BJ (cell line): ENCODE measurements around the gene CHSY1. TPM values are rescaled to one million over a fixed set of nuclear protein-coding genes. Genes with fewer than 3 reads are reported as not detected.

Experiments
- CTCF ChIA-PET: fragments of 350-600 bp; formaldehyde crosslinking; extraction: SDS; loops from one replicate; lab custom pipeline; 2021; ENCODE audit warnings: antibody characterized with exemption, inconsistent platforms; lab: Yijun Ruan, JAX
- POLR2A ChIA-PET: fragments of 300-600 bp; sonication (Branson Sonifier 250); formaldehyde crosslinking; extraction: SDS; loops from one replicate; lab custom pipeline; 2021; ENCODE audit warnings: antibody characterized with exemption; lab: Charles Lee
- DNase-seq: peaks from one replicate; pipeline ENCODE4 v3.0.0-alpha.2; 2011; ENCODE audit warnings: low read depth
- H3K27me3 ChIP-seq: 2 replicates; pipeline ENCODE4 v1.6.0; 2011; ENCODE audit warnings: low read length; ENCODE audit not compliant: control insufficient read depth, insufficient read depth
- H3K36me3 ChIP-seq: 2 replicates; pipeline ENCODE4 v1.5.1; 2011; ENCODE audit warnings: low read length; ENCODE audit not compliant: control insufficient read depth, insufficient read depth
- H3K4me3 ChIP-seq: 2 replicates; pipeline ENCODE4 v1.5.1; 2011; ENCODE audit warnings: low read depth, mild to moderate bottlenecking, control low read depth, low read length
- polyA plus RNA-seq: library from polyadenylated mRNA; depleted of rRNA; stranded (reverse); fragments of >200 nt; gene quantifications from 2 replicates; pipeline ENCODE4 v1.2.3, GENCODE V29; 2011
- TF ChIP-seq, protein P1 (sequence below): IDR thresholded peaks from 2 replicates; pipeline ENCODE4 v1.5.1; 2011; ENCODE audit warnings: low read depth, mild to moderate bottlenecking, control low read depth, inconsistent platforms, low read length, moderate library complexity; ENCODE audit not compliant: insufficient read depth

CHSY1 gene
- polyA plus RNA-seq, 1 experiment, result 17.7 TPM

DNA sequence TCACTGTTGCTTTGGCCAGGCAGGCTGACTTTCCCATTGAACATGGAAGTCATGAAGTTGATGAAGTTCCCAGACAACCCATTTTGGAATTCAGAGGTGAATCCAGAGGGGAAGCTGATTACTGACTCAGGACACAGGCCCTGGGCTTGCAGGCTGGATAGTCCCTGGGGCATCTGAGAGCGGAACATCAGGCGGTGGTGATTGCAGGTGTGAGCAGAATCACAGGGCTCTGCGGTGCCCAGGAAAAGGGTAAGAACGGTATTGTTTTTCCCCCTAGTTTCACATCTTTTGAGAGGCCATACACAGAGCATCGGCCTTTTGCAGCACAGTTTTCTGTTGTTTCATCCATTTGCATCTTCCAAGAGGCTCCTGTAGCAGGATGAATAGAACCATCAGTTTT lies 104.7 kb downstream of the CHSY1 start:
- POLR2A ChIA-PET, result no interaction called here

DNA sequence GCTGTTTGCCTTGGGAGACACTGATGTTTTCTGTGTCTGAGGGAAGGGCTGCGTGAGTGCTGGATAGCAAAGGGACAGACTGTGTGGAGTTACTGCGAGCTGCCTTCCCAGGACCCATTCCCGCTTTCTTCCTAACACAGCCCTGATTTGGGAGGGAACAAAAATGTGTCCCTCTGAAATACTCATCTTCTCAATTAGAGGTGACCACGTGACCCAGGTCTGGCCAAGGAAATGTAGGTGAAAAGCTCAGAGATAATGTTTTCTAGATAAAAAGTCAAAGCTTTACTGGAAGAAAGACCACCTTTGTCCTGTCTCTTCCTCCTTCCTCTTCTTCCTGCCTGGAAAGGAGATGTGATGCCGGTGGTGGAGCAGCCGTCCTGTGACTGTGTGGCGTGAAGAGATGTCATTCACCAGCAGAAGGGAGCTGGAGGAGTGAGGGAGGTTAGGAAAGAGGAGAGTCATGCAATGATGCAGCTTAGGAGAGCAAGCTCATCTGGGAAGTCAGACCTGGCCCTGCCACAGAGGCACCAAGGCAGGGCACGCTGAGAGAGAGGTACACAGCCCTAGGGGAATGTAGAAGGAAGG lies 105.6 kb downstream of the CHSY1 start:
- no peak overlapping the region for H3K4me3 ChIP-seq
- no peaks in the 10 kb centered on the region for H3K36me3 ChIP-seq
- no peak for DNase-seq
- POLR2A ChIA-PET, result no interaction called here
- TF ChIP-seq, protein P1, sequence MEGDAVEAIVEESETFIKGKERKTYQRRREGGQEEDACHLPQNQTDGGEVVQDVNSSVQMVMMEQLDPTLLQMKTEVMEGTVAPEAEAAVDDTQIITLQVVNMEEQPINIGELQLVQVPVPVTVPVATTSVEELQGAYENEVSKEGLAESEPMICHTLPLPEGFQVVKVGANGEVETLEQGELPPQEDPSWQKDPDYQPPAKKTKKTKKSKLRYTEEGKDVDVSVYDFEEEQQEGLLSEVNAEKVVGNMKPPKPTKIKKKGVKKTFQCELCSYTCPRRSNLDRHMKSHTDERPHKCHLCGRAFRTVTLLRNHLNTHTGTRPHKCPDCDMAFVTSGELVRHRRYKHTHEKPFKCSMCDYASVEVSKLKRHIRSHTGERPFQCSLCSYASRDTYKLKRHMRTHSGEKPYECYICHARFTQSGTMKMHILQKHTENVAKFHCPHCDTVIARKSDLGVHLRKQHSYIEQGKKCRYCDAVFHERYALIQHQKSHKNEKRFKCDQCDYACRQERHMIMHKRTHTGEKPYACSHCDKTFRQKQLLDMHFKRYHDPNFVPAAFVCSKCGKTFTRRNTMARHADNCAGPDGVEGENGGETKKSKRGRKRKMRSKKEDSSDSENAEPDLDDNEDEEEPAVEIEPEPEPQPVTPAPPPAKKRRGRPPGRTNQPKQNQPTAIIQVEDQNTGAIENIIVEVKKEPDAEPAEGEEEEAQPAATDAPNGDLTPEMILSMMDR, result no peak
- H3K27me3 ChIP-seq, result no peaks in the 10 kb centered on the region; the same call in 1 of the 2 replicates
- CTCF ChIA-PET, result interaction anchor here (0.6 to 1.2 kb wide), 3 partner anchors 9 to 123 kb away, joined by 3 to 4 read pairs (median 3); no protein-coding TSS in a partner anchor

More for the DNA sequence above, 104.7 kb downstream of the CHSY1 start:
- no peak overlapping the region for H3K4me3 ChIP-seq
- H3K27me3 ChIP-seq, result no peaks in the 10 kb centered on the region; the same call in 1 of the 2 replicates
- CTCF ChIA-PET, result no interaction called here
- TF ChIP-seq, protein P1, result no peak
- H3K36me3 ChIP-seq, result no peaks in the 10 kb centered on the region
- DNase-seq, result no peak

DNA sequence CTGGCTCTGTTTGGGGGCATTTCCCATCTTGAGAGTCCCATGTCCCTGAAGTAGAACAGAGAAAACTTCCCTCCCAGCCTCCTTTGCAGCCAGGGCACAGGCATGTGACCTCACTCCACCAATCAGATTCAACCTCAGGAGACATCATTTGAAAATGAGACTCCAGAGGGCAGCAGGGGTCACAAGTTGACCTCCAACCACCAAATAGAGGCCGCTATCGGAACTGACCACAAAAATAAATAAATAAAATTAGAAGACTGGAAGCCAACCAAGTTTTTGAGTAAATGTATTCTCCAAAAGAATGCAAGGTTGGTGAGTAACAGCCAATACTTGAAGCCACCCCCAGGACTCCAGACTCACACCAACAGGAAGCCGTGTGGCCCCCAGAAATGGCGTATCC lies 106.5 kb downstream of the CHSY1 start:
- no peak for DNase-seq
- H3K4me3 ChIP-seq, result no peak overlapping the region
- H3K27me3 ChIP-seq, result no peaks in the 10 kb centered on the region; the same call in 1 of the 2 replicates
- TF ChIP-seq, protein P1, result no peak
- ChIA-PET POLR2A (no interaction called here), CTCF (no interaction called here)
- H3K36me3 ChIP-seq, result no peaks in the 10 kb centered on the region

DNA sequence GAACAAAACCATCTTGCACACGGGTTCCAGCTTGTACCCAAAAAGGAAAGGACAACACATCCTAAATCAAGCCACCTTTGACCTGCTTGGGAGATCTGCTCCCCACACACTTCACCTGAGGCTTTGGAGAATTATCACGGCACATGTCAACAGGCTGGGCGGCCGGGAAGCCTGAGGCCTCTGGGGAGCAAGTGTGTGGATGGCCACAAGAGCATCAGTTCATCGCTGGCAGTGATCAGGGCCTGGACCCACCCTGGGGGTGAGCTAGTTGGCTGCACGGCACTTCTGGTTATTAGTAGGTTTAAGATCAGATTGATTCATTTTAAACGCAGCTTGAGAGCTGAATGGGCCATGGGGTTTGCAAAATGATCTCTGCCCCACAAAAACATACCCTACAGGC lies 108.5 kb downstream of the CHSY1 start:
- no peaks in the 10 kb centered on the region; the same call in 1 of the 2 replicates for H3K27me3 ChIP-seq
- no peak for DNase-seq
- ChIA-PET CTCF (no interaction called here), POLR2A (no interaction called here)
- TF ChIP-seq, protein P1, result no peak
- H3K4me3 ChIP-seq, result no peak overlapping the region
- no peaks in the 10 kb centered on the region for H3K36me3 ChIP-seq

DNA sequence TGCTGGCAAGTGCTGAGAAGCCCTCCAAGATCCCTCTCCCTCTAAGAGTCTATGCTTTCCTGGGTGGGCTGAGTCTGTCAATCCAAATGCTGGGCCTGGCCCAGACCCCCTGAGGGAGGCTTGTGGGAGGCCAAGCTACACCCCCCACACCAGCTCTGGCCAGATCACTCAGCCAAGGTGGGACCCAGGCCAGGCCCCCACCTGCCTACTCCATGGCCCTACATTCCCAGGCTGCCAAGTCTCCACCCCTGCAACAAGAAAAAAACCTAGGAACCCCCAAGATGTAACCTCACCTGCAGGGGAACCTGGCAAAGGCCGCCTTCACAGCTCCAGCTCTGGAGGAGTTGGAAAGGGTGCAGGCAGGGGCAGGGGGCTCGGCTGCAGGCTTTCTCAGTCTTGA lies 109.1 kb downstream of the CHSY1 start:
- no peak for DNase-seq
- TF ChIP-seq, protein P1, result no peak
- ChIA-PET CTCF (no interaction called here), POLR2A (no interaction called here)
- H3K36me3 ChIP-seq, result no peaks in the 10 kb centered on the region
- no peaks in the 10 kb centered on the region; the same call in 1 of the 2 replicates for H3K27me3 ChIP-seq
- no peak overlapping the region for H3K4me3 ChIP-seq
